Right lung (tissue), 5 donors: ENCODE results near the gene NUDT4. TPM values are rescaled to one million over a fixed set of nuclear protein-coding genes. Genes with fewer than 3 reads are reported as not detected.
"Not testable (repeated sequence)": the region's sequence is repeated elsewhere in the genome, so short reads cannot be mapped to it uniquely, and the experiment has no call there.

Source experiments
- DNase-seq, 2 donors: peaks; one replicate each; pipeline ENCODE4 v3.0.0-alpha.2; 2013
- polyA plus RNA-seq, 5 donors: library from polyadenylated mRNA; unstranded; fragments of 120-200 nt; gene quantifications; one replicate each; pipeline versions ENCODE4 v1.2.1 to v1.2.3, GENCODE V29; 2013; ENCODE audit warnings: inconsistent platforms in 1 of 5, low replicate concordance in 1 of 5; ENCODE audit not compliant: insufficient read length in 5 of 5, insufficient read depth in 1 of 5

Gene NUDT4
- polyA plus RNA-seq, 5 donors: 99.7 to 136 (median 116) TPM

GRCh38 chr12:93363841-93364297 lies 13.9 kb upstream of the NUDT4 start:
- DNase-seq: no peak

- DNase-seq: no peak
Measured at GRCh38 chr12:93365616-93366405, 11.9 kb upstream of the NUDT4 start.

GRCh38 chr12:93366422-93366821 lies 11.3 kb upstream of the NUDT4 start:
- DNase-seq: no peak

- no peak for DNase-seq
Measured at GRCh38 chr12:93368766-93369165, 9.0 kb upstream of the NUDT4 start.

GRCh38 chr12:93369505-93369904 lies 8.2 kb upstream of the NUDT4 start:
- no peak for DNase-seq

- no peak for DNase-seq
Measured at GRCh38 chr12:93370947-93371346, 6.8 kb upstream of the NUDT4 start.

- no peak for DNase-seq
Measured at GRCh38 chr12:93373961-93374656, 3.6 kb upstream of the NUDT4 start.

GRCh38 chr12:93375906-93376305 lies 1.8 kb upstream of the NUDT4 start:
- DNase-seq: no peak

GRCh38 chr12:93376436-93377251 lies 1.1 kb upstream of the NUDT4 start:
- DNase-seq: peak; percentile 48 to 53

GRCh38 chr12:93378196-93378997 lies 672 bp downstream of the NUDT4 start:
- DNase-seq: peak; percentile 65 to 67

GRCh38 chr12:93378998-93379325 lies 1.2 kb downstream of the NUDT4 start:
- no peak for DNase-seq

GRCh38 chr12:93379326-93379980 lies 1.7 kb downstream of the NUDT4 start:
- DNase-seq: peak; percentile 27 to 32

GRCh38 chr12:93379981-93380361 lies 2.2 kb downstream of the NUDT4 start:
- no peak for DNase-seq

GRCh38 chr12:93380480-93381121 lies 2.9 kb downstream of the NUDT4 start:
- peak; percentile 31 to 44 for DNase-seq

GRCh38 chr12:93381161-93381975 lies 3.6 kb downstream of the NUDT4 start:
- DNase-seq: no peak

- DNase-seq: not testable (repeated sequence)
Measured at GRCh38 chr12:93381976-93382437, 4.3 kb downstream of the NUDT4 start.

- no peak for DNase-seq
Measured at GRCh38 chr12:93387780-93388179, 10.1 kb downstream of the NUDT4 start.

GRCh38 chr12:93390031-93390430 lies 12.3 kb downstream of the NUDT4 start:
- DNase-seq: no peak

- no peak for DNase-seq
Measured at GRCh38 chr12:93390549-93391297, 13.0 kb downstream of the NUDT4 start.
